ENCODE data around the gene ENPP6. TPM values are rescaled to one million over a fixed set of nuclear protein-coding genes. Genes with fewer than 3 reads are reported as not detected.

The ENPP6 gene
- total RNA-seq, 2 experiments from 2014 or later, result not detected

GRCh38 chr4:184114431-184114830 lies 103.2 kb downstream of the ENPP6 start:
- Mint-ChIP-seq H3K4me1 (ENCODE audit: low read depth) (no peaks in the 10 kb centered on the region), H3K4me3 (no peak overlapping the region), H3K36me3 (ENCODE audit: low read depth) (no peaks in the 10 kb centered on the region), H3K27ac (no peak overlapping the region), H3K27me3 (peaks cover 45% of the 10 kb centered on the region), H3K9me3 (no peaks in the 10 kb centered on the region)
- intact Hi-C loops (cut with DNase I, micrococcal nuclease), result no loop called here
- H3K27me3 ChIP-seq (ENCODE audit: control insufficient read depth in 1 of 2, insufficient read depth in 2 of 2, low read length in 2 of 2), result peaks cover 0 to 4% of the 10 kb centered on the region in 2 experiments
- DNase-seq (no peak), ATAC-seq (ENCODE audit: poor library complexity) (no peak)
- no peak for TF ChIP-seq CTCF (IDR thresholded peaks at IDR 0.05)
- ChIA-PET POLR2A (no interaction called here), CTCF (no interaction called here)
- no peak overlapping the region for H3K4me3 ChIP-seq (ENCODE audit: low read length)
- H3K9me3 ChIP-seq (ENCODE audit: control insufficient read depth in 1 of 2, insufficient read depth in 1 of 2, low read length in 2 of 2), result no peaks in the 10 kb centered on the region
- no peak overlapping the region for H3K27ac ChIP-seq (ENCODE audit: low read depth in 1 of 2, low read length in 2 of 2)
- no peaks in the 10 kb centered on the region for H3K4me1 ChIP-seq (ENCODE audit: insufficient read depth, low read length)
- no peaks in the 10 kb centered on the region for H3K36me3 ChIP-seq (ENCODE audit: insufficient read depth, low read length)

- ATAC-seq (ENCODE audit: poor library complexity) (no peak), DNase-seq (no peak)
- no peak overlapping the region for H3K4me3 Mint-ChIP-seq
- ChIA-PET POLR2A (no interaction called here), CTCF (interaction anchor here (0.6 kb wide), 1 partner anchor 655 kb away, joined by 4 read pairs; no protein-coding TSS in a partner anchor)
- Histone ChIP-seq H3K27me3 (ENCODE audit: control insufficient read depth in 1 of 2, insufficient read depth in 2 of 2, low read length in 2 of 2) (peaks cover 0 to 4% of the 10 kb centered on the region in 2 experiments), H3K36me3 (ENCODE audit: insufficient read depth, low read length) (no peaks in the 10 kb centered on the region), H3K4me3 (ENCODE audit: low read length) (no peak overlapping the region), H3K9me3 (ENCODE audit: control insufficient read depth in 1 of 2, insufficient read depth in 1 of 2, low read length in 2 of 2) (no peaks in the 10 kb centered on the region), H3K4me1 (ENCODE audit: insufficient read depth, low read length) (no peaks in the 10 kb centered on the region), H3K27ac (ENCODE audit: low read depth in 1 of 2, low read length in 2 of 2) (no peak overlapping the region)
- H3K9me3 Mint-ChIP-seq, result no peaks in the 10 kb centered on the region
- no peak for TF ChIP-seq CTCF (IDR thresholded peaks at IDR 0.05)
- no peak overlapping the region for H3K27ac Mint-ChIP-seq
- peaks cover 48% of the 10 kb centered on the region for H3K27me3 Mint-ChIP-seq
- H3K4me1 Mint-ChIP-seq (ENCODE audit: low read depth), result no peaks in the 10 kb centered on the region
- H3K36me3 Mint-ChIP-seq (ENCODE audit: low read depth), result no peaks in the 10 kb centered on the region
- intact Hi-C loops (cut with DNase I, micrococcal nuclease), result no loop called here
These were observed 105.6 kb downstream of the ENPP6 start for GRCh38 chr4:184112006-184112550.

- no peak overlapping the region for H3K4me3 Mint-ChIP-seq
- ChIA-PET CTCF (no interaction called here), POLR2A (no interaction called here)
- Histone ChIP-seq H3K4me1 (ENCODE audit: insufficient read depth, low read length) (no peaks in the 10 kb centered on the region), H3K36me3 (ENCODE audit: insufficient read depth, low read length) (no peaks in the 10 kb centered on the region), H3K4me3 (ENCODE audit: low read length) (no peak overlapping the region), H3K27me3 (ENCODE audit: control insufficient read depth in 1 of 2, insufficient read depth in 2 of 2, low read length in 2 of 2) (peaks cover 0 to 4% of the 10 kb centered on the region in 2 experiments), H3K9me3 (ENCODE audit: control insufficient read depth in 1 of 2, insufficient read depth in 1 of 2, low read length in 2 of 2) (no peaks in the 10 kb centered on the region), H3K27ac (ENCODE audit: low read depth in 1 of 2, low read length in 2 of 2) (no peak overlapping the region)
- no peaks in the 10 kb centered on the region for H3K4me1 Mint-ChIP-seq (ENCODE audit: low read depth)
- intact Hi-C loops (cut with DNase I, micrococcal nuclease), result no loop called here
- no peak overlapping the region for H3K27ac Mint-ChIP-seq
- ATAC-seq (ENCODE audit: poor library complexity) (no peak), DNase-seq (no peak)
- H3K27me3 Mint-ChIP-seq, result peaks cover 53% of the 10 kb centered on the region
- no peaks in the 10 kb centered on the region for H3K36me3 Mint-ChIP-seq (ENCODE audit: low read depth)
- TF ChIP-seq CTCF (IDR thresholded peaks at IDR 0.05), result no peak
- H3K9me3 Mint-ChIP-seq, result no peaks in the 10 kb centered on the region
These were observed 106.3 kb downstream of the ENPP6 start for GRCh38 chr4:184111233-184111832.
